Measurements from ENCODE around the gene RIPK4.

The RIPK4 gene

GRCh38 chr21:41736423-41736822, 30.4 kb downstream of the RIPK4 start:
- DNase-seq (ENCODE audit: insufficient read length, low spot score) (no peak), FAIRE-seq (no peak)
- no peak for TF ChIP-seq CTCF (IDR thresholded peaks at IDR 0.05; ENCODE audit: insufficient read depth, missing control alignments)

DNA sequence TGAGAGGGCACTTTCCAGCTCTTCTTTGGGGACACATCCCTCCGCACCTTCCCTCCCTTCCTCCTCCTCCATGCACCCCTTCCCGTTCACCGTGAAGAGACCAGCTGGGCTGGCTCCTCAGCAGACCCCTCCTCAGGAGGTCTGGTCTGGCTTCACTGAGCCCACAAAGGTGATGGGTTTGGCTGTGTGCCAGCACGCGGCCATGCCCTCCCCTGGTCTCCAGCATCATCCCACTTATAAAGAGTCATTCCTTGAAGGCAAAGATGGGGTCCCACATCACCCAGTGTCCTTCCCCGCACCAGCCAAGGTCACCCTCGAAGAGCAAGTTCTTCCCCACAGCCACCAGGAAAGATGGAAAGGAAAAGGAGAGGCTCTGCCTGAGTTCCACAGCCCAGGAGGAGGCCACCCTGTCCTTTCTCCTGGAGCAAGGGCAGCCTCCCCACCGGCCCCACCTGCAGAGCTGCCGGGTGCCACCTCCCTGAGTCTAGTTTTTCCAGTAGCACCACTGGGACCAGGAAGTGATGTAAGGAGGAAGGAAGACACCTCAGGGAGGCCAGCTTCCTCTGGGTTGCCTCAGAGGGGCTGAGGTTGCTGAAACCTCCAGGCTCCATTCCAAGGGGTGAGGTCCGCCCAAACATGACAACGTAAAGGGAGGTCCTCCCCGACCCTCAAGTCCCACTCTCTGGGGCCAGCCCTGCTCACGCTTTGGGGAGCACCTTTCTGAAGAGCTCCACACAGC, 32.7 kb downstream of the RIPK4 start:
- DNase-seq (ENCODE audit: insufficient read length, low spot score) (no peak), FAIRE-seq (no peak)
- no peak for TF ChIP-seq CTCF (IDR thresholded peaks at IDR 0.05; ENCODE audit: insufficient read depth, missing control alignments)

- TF ChIP-seq CTCF (IDR thresholded peaks at IDR 0.05; ENCODE audit: insufficient read depth, missing control alignments) = no peak
- FAIRE-seq = no peak
- DNase-seq (ENCODE audit: insufficient read length, low spot score) = no peak
Measured at GRCh38 chr21:41731081-41731480, 35.8 kb downstream of the RIPK4 start.

- TF ChIP-seq CTCF (IDR thresholded peaks at IDR 0.05; ENCODE audit: insufficient read depth, missing control alignments) = no peak
- FAIRE-seq (no peak), DNase-seq (ENCODE audit: insufficient read length, low spot score) (no peak)
Measured at GRCh38 chr21:41730367-41730765, 36.5 kb downstream of the RIPK4 start.

DNA sequence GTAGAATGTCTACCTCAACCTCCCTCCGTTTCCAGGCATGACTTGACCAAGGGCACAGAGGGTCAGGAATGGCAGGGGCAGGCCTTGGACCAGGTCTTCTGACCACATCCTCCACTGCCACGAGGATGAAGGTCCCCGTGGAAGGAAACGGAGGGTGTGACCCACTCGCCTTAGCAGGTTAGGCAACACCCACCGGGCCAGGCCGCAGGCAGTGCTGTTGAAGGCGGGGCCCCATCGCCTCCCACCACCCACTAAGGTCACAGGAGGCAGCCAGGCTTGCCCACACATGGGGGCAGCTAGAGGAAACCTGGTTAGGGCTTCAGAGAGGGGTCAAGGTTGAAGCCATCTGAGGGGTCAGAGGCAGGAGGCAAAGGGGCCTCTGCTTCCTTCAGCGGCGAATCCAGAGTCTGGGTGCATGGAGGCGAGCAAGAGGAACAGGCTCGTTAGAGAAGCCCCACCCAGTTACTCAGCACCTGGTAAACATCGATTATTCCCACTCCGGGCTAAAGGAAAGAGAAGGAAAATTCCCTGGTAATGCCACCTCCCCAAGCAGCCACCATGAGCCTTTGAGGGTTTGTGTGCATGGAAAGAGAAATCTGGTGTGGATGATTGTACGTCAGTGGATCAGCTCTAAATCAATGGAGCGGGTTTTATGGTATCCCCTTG, 37.0 kb downstream of the RIPK4 start:
- no peak for TF ChIP-seq CTCF (IDR thresholded peaks at IDR 0.05; ENCODE audit: insufficient read depth, missing control alignments)
- DNase-seq (ENCODE audit: insufficient read length, low spot score) (no peak), FAIRE-seq (no peak)

- FAIRE-seq (no peak), DNase-seq (ENCODE audit: insufficient read length, low spot score) (no peak)
- TF ChIP-seq CTCF (IDR thresholded peaks at IDR 0.05; ENCODE audit: insufficient read depth, missing control alignments) = no peak
Measured at GRCh38 chr21:41727784-41728763, 38.8 kb downstream of the RIPK4 start.
